ENCODE measurements around the gene FBLN5.
"Not testable (repeated sequence)": the region's sequence is repeated elsewhere in the genome, so short reads cannot be mapped to it uniquely, and the experiment has no call there.

FBLN5 gene

DNA sequence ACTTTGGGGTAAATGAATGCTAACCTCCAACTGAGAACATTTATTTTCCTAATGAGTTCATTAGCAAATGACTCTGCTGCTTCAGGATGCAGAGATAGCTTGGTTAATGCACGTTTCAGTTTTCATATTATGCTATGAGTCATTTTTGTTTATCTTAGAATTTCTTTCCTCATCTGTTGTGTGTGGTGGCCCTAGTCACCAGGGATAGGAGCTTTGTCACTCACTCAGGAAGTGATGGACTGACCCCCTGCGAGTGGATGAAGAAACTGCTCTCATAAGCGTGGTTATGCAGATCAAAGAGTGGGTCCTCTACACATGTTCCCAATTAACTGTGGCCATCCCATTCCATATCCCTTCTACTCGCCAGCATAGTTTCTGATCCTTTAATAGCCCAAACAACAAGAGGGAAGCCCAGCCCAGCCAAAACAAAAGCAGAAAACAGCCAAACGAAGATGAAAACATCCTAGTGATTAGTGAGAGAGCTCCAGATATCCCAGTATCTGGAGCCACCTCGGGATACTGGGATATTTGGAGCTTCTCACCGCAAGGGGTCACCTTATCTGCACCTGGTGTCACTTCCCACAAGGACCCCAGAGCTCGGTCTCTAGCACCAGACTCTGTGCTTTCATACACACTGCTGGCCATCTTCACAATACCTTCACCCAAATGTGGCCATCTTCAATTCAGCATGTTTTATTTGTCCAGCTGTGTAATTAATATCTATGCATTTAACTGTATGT, 88.8 kb downstream of the FBLN5 start:
- DNase-seq, result no peak

DNA sequence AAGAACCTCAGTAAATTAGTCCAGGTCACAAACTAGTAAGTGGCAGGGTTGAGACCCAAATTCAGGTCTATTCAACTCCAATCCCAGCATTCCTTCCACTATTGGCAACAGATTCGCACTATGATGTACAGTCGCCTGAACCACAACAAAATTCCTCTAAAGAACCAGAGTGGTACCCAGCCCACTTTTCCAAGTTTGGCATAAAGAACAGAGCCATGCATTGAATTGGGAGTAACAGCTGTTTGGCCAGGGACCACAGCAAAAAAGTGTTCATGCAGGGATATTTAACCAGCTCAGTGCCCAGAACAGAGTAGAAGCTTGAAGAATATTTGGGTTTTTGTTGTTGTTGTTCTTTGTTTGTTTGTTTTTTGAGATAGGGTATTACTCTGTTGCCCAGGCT, 89.9 kb downstream of the FBLN5 start:
- no peak for DNase-seq

DNA sequence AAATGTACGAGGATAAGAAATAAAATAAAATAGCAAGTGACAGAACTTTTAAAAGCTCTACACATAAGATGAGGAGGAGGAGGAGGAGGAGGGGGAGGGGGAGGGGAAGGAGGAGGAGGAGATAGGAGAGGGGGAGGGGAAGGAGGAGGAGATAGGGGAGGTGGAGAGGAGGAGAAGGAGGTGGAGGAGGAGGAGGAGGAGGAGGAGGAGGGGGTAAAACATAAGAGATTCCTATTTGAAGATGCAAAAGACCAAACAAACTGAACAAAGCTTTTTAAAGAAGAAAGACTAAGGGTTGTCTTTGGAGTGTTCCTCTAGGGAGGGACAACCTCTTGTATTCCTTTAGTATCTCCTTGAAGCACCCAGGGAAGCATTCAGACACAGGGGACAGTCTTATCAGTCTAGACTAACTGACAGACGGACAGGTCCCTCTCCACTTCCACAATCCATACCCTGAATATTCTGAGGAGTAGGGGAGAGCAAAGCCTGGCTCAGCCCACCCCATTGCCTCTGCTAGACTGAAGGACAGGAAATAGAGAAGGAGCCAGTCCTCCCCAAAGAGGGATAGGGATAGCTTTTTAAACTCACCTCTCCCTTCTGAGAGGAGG, 93.1 kb downstream of the FBLN5 start:
- DNase-seq, result no peak

DNA sequence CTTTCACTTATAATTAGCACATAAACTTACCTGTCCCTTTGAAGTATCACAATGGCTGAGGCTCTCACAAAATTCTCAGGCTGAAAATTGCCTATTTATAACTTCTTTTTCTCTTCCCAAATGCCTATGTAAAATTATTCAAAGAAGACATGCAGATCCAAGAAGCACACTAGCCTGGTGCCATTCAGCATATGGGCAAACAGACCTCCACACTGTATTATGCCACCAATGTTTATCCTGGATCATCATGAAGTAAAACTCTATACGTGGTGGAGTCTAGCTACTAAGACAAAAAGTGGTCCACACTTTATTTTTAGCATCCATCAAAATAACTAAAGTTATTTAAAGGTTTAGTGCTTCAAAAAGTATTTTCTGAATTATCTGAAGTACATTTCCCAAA, 95.9 kb downstream of the FBLN5 start:
- DNase-seq, result no peak

DNA sequence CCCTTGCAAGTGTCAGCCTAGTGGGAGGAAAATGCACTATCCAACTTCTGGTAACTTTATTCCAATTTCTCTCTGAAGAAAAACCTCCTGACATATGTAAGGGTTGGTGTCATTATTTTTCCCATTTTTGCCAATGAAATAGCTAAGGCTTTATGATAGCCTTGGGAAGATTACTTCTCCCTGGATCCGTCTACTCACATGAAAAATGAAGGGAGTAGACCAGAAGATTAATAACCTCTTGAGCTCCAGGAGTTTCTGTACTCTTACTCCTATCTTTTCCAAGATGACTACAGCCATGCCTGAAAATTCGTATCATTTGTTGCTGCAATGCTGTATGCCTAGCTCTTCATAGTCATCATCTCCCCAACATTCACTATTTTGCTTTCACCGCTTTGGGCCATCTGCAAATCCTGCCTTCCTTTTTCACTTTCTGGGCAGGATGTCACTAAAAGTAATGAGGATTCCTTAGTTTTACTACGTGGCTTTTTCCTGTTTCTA, 98.9 kb downstream of the FBLN5 start:
- no peak for DNase-seq

DNA sequence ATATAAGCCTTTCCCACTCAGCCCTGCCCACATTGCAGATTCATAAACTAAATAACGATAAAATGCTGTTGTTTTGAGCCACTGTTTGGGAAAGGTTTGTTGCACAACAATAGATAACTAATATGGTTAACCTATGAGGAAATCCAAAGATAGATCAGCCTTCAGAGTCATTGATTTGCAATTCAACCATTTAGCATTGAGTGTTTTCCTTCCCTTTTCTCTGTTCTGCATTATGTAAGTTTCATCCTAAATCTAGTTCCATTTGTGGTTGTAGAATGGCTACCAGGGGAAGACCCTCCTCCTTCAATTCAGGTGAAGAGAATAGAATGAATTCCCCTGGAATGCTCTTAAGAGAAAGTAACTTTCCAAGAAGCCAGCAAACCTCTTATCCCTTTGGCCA, 99.8 kb downstream of the FBLN5 start:
- no peak for DNase-seq

DNA sequence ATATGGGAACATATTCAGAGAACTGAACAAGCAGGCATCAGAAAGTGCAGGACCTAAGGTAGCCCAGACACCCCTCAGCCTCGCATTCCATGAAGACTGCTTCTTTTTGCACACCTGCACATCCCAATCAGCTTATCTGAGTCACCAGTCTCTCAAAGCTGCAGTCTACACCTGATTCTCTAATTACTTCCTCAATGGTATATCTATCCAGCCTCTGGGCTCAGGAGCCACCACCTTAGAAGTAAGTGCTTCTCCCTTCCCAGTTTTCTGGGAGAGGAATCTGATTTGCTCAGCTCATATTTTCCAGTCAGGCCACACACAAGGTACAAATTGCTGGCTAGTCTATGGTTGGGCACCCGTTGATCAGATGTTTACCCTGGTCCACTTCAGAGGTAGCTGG, 101.8 kb downstream of the FBLN5 start:
- no peak for DNase-seq

DNA sequence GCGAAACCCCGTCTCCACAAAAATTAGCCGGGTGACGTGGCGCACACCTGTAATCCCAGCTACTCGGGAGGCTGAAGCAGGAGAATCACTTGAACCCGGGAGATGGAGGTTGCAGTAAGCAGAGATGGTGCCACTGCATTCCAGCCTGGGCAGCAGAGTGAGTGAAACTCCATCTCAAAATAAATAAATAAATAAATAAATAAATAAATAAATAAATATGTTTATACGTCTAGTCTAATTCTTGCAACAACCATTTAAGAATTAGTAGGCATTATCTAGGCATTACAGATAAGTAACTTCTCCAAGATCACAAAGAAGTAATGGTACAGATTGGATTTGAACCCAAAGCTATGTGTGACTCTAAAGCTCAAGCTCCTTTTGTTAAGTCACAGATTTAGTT, 102.4 kb downstream of the FBLN5 start:
- DNase-seq, result not testable (repeated sequence)

DNA sequence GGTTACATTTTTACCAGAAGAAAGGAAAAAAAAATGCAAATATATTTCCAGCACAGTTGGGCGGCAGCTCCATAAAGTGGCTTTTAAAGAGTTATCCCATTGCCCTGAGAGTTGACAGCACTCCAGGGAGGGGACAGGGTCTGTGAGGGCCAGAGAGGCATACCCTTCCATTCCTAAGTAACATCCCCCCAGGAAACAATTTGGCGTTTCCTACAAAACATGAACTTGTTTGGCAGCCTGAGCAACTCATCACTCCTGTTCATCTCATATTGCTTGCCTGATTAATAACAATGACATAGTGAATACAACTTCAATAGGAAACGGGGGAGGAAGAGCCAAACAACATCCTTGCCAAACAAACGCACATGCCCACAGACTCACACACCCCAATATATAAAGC, 103.5 kb downstream of the FBLN5 start:
- no peak for DNase-seq

DNA sequence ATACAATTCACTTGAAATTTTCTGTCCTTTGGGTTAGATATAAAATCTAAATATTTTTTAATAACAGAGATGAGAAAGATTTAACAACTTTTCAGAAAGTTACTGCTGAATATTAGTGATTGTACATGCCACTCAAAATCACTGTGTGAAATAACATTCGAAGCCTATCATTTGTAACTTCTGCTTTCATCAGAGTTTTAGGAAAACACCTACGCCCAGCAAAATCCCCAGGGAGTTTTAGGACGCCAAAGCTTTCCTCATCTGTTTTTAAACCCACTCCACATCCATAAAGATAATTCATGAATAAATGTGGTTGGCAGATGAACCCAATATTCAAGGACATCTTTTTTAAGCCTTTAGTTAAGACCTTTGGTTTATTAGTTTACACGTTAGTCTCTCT, 104.1 kb downstream of the FBLN5 start:
- DNase-seq, result no peak

DNA sequence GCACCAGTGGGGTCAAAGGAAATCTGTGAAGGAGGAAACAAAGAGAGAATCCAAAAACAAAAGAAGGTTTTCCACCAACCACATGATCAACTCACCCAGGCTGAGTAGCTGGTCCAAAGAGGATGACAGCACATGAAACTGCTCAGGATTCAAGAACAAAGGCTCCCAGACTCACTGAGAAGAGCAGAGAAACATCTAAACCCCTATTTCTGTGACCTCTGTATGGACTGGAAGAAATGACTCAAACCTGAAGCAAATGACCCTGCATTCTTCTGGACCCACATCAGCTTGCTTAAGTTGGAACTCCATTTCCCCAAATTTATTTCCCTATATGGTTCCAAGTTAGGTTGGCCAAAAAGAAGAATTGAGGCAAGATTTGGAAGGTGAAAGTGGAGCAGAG, 106.4 kb downstream of the FBLN5 start:
- DNase-seq, result no peak

DNA sequence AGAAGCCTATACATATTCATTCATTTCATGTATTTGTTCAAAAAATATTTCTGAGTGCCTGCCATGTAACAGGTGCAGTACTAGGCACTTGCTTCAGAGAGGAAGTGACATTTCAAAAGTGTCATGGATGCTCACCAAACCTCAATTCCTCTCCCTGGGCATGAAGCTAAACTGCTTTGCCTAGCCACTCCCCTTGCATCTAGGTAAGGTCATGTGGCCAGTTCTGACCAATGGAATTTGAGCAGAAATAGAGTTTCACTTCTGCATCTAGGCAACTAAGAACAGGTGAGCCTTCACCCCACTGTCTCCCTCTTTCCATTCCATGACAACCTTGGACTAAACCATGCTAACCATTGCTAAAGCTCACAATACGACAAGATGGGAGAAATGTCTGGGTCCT, 107.7 kb downstream of the FBLN5 start:
- no peak for DNase-seq

DNA sequence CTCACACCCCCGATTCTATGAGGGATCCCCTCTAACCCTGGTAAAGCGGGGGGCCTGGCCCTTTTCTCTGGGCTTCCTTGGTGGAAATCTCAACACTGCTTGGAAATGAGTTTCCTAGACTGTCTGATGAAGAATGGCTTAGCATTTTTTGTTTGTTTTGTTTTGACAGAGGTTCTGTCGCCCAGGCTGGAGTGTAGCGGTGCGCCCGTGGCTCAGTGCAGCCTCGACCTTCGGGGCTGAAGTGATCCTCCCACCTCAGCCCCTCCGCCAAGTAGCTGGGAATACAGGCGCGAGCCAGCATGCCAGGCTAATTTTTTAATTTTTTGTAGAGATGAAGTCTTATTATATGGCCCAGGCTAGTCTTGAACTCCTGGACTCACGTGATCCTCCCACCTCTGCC, 110.4 kb downstream of the FBLN5 start:
- no peak for DNase-seq

DNA sequence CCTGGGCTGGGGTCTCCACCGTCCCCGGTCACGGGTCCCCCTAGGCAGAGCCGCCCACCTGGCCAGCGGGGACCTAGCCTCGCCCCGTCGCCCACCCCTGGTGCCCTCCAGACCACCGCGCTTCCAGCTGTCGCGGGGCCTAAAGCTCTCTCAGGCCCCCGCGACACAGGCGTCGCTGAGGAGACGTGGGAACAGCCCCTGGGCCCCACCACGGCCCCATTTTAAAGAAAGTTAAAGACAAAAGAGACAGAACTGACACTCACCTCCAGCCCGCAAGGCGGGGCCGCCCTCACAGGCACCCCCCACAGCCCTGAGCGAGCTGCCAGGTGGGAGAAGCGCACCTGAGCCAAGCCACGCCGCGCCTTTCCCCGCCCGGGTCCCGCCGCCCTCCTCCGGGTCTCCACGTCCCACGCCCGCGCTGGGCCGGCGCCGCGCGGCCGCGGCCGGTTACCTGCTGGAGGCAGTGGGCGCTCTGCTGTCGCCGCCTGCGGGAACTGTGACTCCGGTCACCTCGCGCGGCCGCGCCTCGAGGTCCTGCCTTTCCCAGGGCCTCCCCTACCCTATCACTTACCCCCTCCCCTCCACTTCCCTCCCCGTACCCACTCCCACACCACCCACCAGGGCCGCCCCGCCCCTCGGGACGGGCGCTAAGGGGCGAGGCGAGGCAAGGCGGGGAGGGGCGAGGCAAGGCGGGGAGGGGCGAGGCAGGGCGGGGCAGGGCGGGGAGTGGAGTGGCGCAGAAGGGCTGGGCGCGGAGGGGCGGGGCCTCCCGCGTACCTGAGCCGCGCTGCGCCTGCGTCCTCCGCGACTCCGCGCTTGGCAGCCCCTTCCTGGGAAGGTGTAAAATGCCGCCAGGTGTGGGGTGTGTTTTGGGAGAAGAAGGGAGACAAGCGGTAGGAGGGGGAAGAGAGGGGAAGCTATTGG, 111.3 kb downstream of the FBLN5 start:
- peak; percentile 83 to 90 (median 86) for DNase-seq

DNA sequence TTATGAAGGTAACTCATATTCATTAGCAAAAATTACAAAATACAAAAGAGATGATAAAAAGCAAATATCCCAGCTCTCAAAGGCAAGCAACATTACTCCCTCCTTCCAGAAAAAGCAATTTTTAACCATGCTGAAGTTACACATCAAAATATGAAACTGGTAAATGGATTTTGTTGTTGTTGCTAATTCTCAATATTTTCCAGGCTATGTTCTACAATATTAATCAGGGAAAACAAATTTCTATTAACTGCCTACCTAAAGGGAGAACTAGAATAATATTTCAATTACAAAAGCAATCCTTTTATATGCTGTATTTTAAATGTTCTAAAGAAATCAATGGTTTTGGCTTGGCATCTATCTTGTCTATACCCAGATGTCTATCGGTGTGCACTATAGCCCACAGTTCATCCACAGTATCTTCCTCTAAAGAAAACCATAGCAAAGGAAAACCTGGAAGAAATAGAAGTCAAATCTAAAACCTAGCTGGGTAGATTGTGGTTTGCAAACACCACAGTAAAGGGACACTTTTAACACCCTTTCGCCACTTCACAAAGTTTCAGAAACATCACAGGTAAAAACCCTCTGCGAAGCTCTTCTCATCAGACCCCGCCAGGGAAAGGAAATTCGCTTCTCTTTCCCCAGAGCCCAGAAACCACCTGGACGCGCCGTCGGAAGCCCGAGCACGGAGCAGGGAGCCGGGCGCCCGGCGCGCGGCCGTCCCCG, 112.1 kb downstream of the FBLN5 start:
- no peak for DNase-seq

DNA sequence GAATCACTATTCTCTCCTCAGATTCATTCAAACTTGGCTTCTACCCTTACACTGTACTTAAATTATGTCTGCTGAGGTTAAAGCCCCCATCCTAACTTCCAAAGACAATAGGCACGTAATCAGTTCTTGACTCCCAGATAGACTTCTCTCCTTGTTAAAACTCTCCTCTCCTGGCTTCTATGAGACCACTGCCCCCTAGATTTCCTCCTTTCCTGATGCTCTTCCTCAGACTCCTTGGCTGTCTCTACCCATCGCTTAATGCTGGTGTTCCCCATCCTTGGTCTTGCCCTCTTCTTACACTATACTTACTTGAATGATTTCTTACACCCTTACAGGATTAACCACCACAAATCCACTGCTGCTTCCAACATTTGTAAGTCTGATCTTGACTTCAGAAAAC, 112.9 kb downstream of the FBLN5 start:
- DNase-seq, result no peak

DNA sequence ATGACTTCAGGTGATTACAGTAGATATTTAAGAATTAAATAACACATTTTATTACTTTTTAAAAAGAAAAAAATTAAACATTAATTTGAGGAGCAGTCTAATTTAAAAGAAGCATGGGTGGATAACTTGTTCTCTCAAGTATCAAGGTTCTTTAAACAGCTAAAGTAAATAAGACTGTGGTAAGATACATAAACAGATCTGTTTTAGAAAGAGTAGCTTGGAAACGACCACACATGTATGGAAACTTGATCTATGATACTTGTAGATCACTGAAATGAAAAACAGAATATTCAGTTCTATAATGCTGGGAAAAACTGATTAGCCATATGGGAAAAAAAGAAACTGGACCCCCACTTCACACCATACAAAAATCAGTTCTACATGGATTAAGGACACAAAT, 116.2 kb downstream of the FBLN5 start:
- DNase-seq, result no peak

DNA sequence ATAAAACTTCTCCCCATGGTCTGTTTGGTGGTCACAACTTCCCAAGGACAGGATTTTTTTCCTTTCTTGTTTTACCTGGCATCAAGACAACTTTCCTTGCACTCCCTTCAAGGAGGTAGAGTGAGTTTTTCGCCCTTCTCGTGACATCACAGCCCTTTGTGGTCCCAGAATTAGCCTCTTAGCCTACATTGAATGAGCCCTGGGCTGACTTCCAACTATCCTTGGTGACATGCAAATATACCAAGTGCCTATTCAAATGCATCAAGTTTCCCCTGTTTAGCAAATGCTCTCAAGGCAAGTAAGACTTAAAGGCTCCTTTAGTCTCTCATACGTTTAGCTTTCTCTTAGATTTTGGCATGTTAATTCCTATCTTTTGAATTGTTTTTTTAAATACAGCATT, 116.7 kb downstream of the FBLN5 start:
- no peak for DNase-seq

DNA sequence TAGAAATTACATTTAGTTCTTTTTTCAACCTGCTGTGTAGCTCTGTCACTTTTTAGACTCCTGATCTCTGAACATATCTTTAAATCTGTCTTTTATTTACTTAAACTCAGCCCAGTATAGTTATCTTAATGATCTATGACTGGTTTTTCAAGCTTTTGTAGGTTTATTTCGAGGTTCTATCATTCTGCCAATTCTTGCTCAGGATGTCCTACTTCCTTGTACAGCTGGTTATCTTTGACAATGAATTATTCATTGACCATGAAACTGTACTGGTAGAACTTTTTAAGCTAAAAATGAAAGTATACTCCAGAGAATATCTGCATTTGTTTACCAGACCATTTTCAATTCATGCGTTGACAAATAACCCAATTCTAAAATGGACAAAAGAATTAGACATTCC, 118.0 kb downstream of the FBLN5 start:
- no peak for DNase-seq

DNA sequence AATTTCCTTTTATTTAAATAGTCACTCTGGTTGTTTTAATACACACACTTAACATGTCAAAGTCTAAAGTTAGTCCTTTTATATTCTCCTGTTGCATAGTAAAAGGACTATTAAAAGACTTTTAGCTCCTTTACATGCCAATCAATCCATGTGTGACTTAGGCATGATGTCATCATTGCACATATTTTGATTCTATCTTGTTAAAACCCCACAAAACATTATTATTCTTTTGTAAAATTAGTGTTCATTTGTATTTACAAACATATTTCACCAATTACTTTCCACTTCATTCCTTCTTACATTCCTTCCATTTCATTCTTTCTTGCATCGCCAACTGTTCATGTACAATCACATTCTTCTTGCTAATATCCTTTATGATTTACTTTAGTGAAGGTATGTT, 119.7 kb downstream of the FBLN5 start:
- DNase-seq, result no peak
